GM12878 (cell line): ENCODE data around the gene MAP3K6. TPM values are rescaled to one million over a fixed set of nuclear protein-coding genes. Genes with fewer than 3 reads are reported as not detected.

Source experiments
- ATAC-seq: fragments of 200-7000 bp; cut with Tn5 transposase; 3 replicates; pipeline ENCODE4 v1.9.1; 2020; ENCODE audit warnings: mild to moderate bottlenecking, moderate library complexity
- BruUV-seq: library from RNA; stranded (reverse); fragments of 400-500 nt; replicated peaks from 2 replicates; lab custom pipeline; 2021; lab: Mats Ljungman, UMichigan
- CTCF ChIA-PET: fragments of 300-600 bp; sonication (Branson Sonifier 250); formaldehyde crosslinking; extraction: SDS; loops from one replicate; lab custom pipeline; 2021; ENCODE audit warnings: inconsistent platforms; lab: Yijun Ruan, JAX
- POLR2A ChIA-PET: fragments of 350-600 bp; formaldehyde crosslinking; extraction: SDS; loops from one replicate; lab custom pipeline; 2021; ENCODE audit warnings: inconsistent platforms; lab: Charles Lee
- RAD21 ChIA-PET: fragments of 300-600 bp; sonication (Branson Sonifier 250); formaldehyde crosslinking; loops from one replicate; lab custom pipeline; 2023; ENCODE audit warnings: antibody characterized with exemption; ENCODE audit not compliant: unreplicated experiment; lab: Charles Lee
- SMC1A ChIA-PET: fragments of 300-600 bp; sonication (Branson Sonifier 250); formaldehyde crosslinking; loops from one replicate; lab custom pipeline; 2023; ENCODE audit not compliant: unreplicated experiment, uncharacterized antibody; lab: Charles Lee
- DNase-seq: peaks from one replicate; pipeline ENCODE4 v3.0.0-alpha.2; 2011; ENCODE audit warnings: low read depth, low spot score
- FAIRE-seq: peaks from 3 replicates; lab custom pipeline; 2011; peaks lifted over from hg19 to GRCh38; lab: Jason Lieb, UNC
- H2AFZ ChIP-seq: 2 replicates; pipeline ENCODE4 v1.6.0; 2011; ENCODE audit warnings: low read depth, low read length, control low read depth; ENCODE audit not compliant: control insufficient read depth
- H3K27ac ChIP-seq: 2 replicates; pipeline ENCODE4 v1.5.1; 2011; ENCODE audit warnings: control low read depth; ENCODE audit not compliant: control insufficient read depth, insufficient read depth
- H3K27me3 ChIP-seq, 2 experiments: replicated peaks in 1 of 2; 2 replicates each; pipeline versions ENCODE4 v1.6.0 to v1.6.1; 2011; ENCODE audit warnings: low read length in 1 of 2; ENCODE audit not compliant: control insufficient read depth in 2 of 2, insufficient read depth in 2 of 2
- H3K36me3 ChIP-seq, 2 experiments: 2 replicates each; pipeline ENCODE4 v1.5.1; 2011; ENCODE audit warnings: low read length in 1 of 2; ENCODE audit not compliant: control insufficient read depth in 2 of 2, insufficient read depth in 2 of 2
- H3K4me1 ChIP-seq: 2 replicates; pipeline ENCODE4 v1.6.1; 2011; ENCODE audit warnings: mild to moderate bottlenecking, low read length, moderate library complexity, mixed read lengths; ENCODE audit not compliant: control insufficient read depth, insufficient read depth
- H3K4me2 ChIP-seq: 2 replicates; pipeline ENCODE4 v1.6.0; 2011; ENCODE audit warnings: control low read depth; ENCODE audit not compliant: control insufficient read depth, insufficient read depth
- H3K4me3 ChIP-seq: fragments of 200-600 bp; sonication (generic); 2 replicates; pipeline ENCODE4 v1.5.1; 2016
- H3K79me2 ChIP-seq: 2 replicates; pipeline ENCODE4 v1.6.0; 2011; ENCODE audit warnings: low read length; ENCODE audit not compliant: control insufficient read depth, insufficient read depth
- H3K9ac ChIP-seq: 2 replicates; pipeline ENCODE4 v1.8.0; 2011; ENCODE audit warnings: low read length, control low read depth, mixed read lengths; ENCODE audit not compliant: control insufficient read depth, insufficient read depth
- H3K9me3 ChIP-seq: replicated peaks from 3 replicates; pipeline ENCODE4 v1.5.1; 2011; ENCODE audit warnings: mild to moderate bottlenecking, low read length; ENCODE audit not compliant: control insufficient read depth, insufficient read depth
- H4K20me1 ChIP-seq: 2 replicates; pipeline ENCODE4 v1.6.0; 2011; ENCODE audit not compliant: control insufficient read depth, insufficient read depth
- DPF2 ChIP-seq: fragments of 450-650 bp; IDR thresholded peaks from 2 replicates; pipeline ENCODE4 v1.6.1; 2017; ENCODE audit warnings: mild to moderate bottlenecking
- E2F4 ChIP-seq: IDR thresholded peaks from 2 replicates; pipeline ENCODE4 v1.6.1; 2012; ENCODE audit warnings: low read depth, low read length, improper control_type of control experiment
- ETV6 ChIP-seq, 2 experiments: fragments of 450-650 bp in 1 of 2; IDR thresholded peaks in 1 of 2; conservative IDR thresholded peaks in 1 of 2; 2 replicates each; pipeline ENCODE4 v1.6.1; 2014; ENCODE audit warnings: antibody characterized with exemption in 1 of 2, borderline replicate concordance in 1 of 2, low read depth in 1 of 2, mild to moderate bottlenecking in 1 of 2, moderate library complexity in 1 of 2
- FOXK2 ChIP-seq: fragments of 450-650 bp; IDR thresholded peaks from 2 replicates; pipeline ENCODE4 v1.6.1; 2017; ENCODE audit warnings: mild to moderate bottlenecking, moderate library complexity
- FOXM1 ChIP-seq: IDR thresholded peaks from 2 replicates; pipeline ENCODE4 v1.6.1; 2012; ENCODE audit warnings: low read depth, mild to moderate bottlenecking, inconsistent platforms, low read length, moderate library complexity
- GABPA ChIP-seq: IDR thresholded peaks from 2 replicates; pipeline ENCODE4 v1.6.1; 2014; ENCODE audit warnings: antibody characterized with exemption, low read depth, mild to moderate bottlenecking, inconsistent platforms
- IRF4 ChIP-seq: IDR thresholded peaks from 2 replicates; pipeline ENCODE4 v1.6.1; 2011; ENCODE audit warnings: low read depth, low read length
- POLR2AphosphoS2 ChIP-seq: IDR thresholded peaks from 2 replicates; pipeline ENCODE4 v1.6.1; 2011; ENCODE audit warnings: low read depth, mild to moderate bottlenecking, low read length, improper control_type of control experiment, moderate library complexity
- POLR2AphosphoS5 ChIP-seq: IDR thresholded peaks from 2 replicates; pipeline ENCODE4 v1.6.1; 2011; ENCODE audit warnings: mild to moderate bottlenecking, low read length, inconsistent platforms
- POU2F2 ChIP-seq: IDR thresholded peaks from 3 replicates; pipeline ENCODE4 v1.6.1; 2011; ENCODE audit warnings: low read depth, mild to moderate bottlenecking, low read length, borderline replicate concordance
- RAD51 ChIP-seq: fragments of 450-650 bp; IDR thresholded peaks from 2 replicates; pipeline ENCODE4 v1.6.1; 2016; ENCODE audit warnings: moderate library complexity, mild to moderate bottlenecking, inconsistent platforms
- RCOR1 ChIP-seq: conservative IDR thresholded peaks from 2 replicates; pipeline ENCODE4 v1.6.1; 2012; ENCODE audit warnings: low read depth, low read length, improper control_type of control experiment
- RELA ChIP-seq: fragments of 450-650 bp; IDR thresholded peaks from 2 replicates; pipeline ENCODE4 v1.8.0; 2014; ENCODE audit warnings: borderline replicate concordance; ENCODE audit not compliant: partially characterized antibody
- RUNX3 ChIP-seq: IDR thresholded peaks from 2 replicates; pipeline ENCODE4 v1.6.1; 2012; ENCODE audit warnings: low read length, inconsistent platforms
- TAF1 ChIP-seq: IDR thresholded peaks from 2 replicates; pipeline ENCODE4 v1.6.1; 2011; ENCODE audit warnings: mild to moderate bottlenecking, low read depth, low read length, borderline replicate concordance
- ZNF207 ChIP-seq: fragments of 450-650 bp; IDR thresholded peaks from 2 replicates; pipeline ENCODE4 v1.6.1; 2014; ENCODE audit warnings: antibody characterized with exemption, mild to moderate bottlenecking, borderline replicate concordance
- whole genome bisulfite sequencing: methylation state at CpG from one replicate; pipeline ENCODE4 v1.1.6; 2016; ENCODE audit warnings: low lambda C conversion rate; ENCODE audit not compliant: insufficient replicate concordance, insufficient coverage; ENCODE audit errors: missing lambda C conversion rate; 5-methylcytosine and 5-hydroxymethylcytosine counted together
- in situ Hi-C: fragments of 300-500 bp; cut with MboI; formaldehyde crosslinking; loops from 9 replicates; pipeline ENCODE4 v1.14.3; 2018; ENCODE audit warnings: mixed read lengths
- intact Hi-C: fragments of 100-400 bp; cut with micrococcal nuclease; formaldehyde crosslinking; loops from one replicate; pipeline ENCODE4 v1.14.2; 2022; ENCODE audit not compliant: unreplicated experiment
- polyA plus RNA-seq, 11 experiments: library from polyadenylated mRNA; depleted of rRNA in 4 of 11; unstranded in 6 of 11; stranded (reverse) in 5 of 11; fragments of >200 nt; fragmentation: Nextera tagmentation in 4 of 11; fragmentation: Illumina TruSeq in 1 of 11; extraction: Ambion mirVana in 4 of 11; extraction: Trizol in 1 of 11; gene quantifications; 1 replicate in 1 of 11; 2 replicates in 10 of 11; pipeline versions ENCODE4 v1.2.1 to v1.2.3, GENCODE V29; 2011 to 2016; ENCODE audit warnings: inconsistent platforms in 2 of 11, missing spikeins in 2 of 11, low read depth in 1 of 11
- total RNA-seq, 4 experiments: library from RNA; depleted of rRNA in 3 of 4; stranded (reverse); fragments of >200 nt in 3 of 4; fragmentation: Illumina TruSeq in 1 of 4; extraction: Trizol in 1 of 4; gene quantifications; 2 replicates each; pipeline versions ENCODE4 v1.2.1 to v1.2.3, GENCODE V29; 2013 to 2021

MAP3K6 gene
- total and polyA plus RNA-seq, 10 of the 15 experiments (the other 5 are each of a cell fraction or from before 2014, with no cell fraction given): 0.15 to 3.4 (median 1.2) TPM; not detected in 1

GRCh38 chr1:27368869-27369582 is 2.3 kb upstream of the MAP3K6 start:
- Histone ChIP-seq H3K9me3 (no peaks in the 10 kb centered on the region), H3K4me1 (peaks cover 15% of the 10 kb centered on the region), H3K79me2 (no peaks in the 10 kb centered on the region), H4K20me1 (no peaks in the 10 kb centered on the region; the same call in 1 of the 2 replicates), H3K27me3 (no peaks in the 10 kb centered on the region), H3K4me2 (no peak overlapping the region; the same call in 1 of the 2 replicates), H2AFZ (no peak overlapping the region)
- ATAC-seq (peak; percentile 8), FAIRE-seq (no peak), DNase-seq (no peak)
- ChIA-PET CTCF (interaction anchor here (0.6 to 4.7 kb wide), 8 partner anchors 11 to 131 kb away, joined by 3 to 40 read pairs (median 4); no protein-coding TSS in a partner anchor), POLR2A (interaction anchor here (0.7 kb wide), 1 partner anchor 9 kb away, joined by 5 read pairs; no protein-coding TSS in a partner anchor), SMC1A (no interaction called here)
- intact Hi-C loops: loop anchor here (5.0 kb wide), 1 partner anchor 47 kb away; the partner anchor contains the start of gene TMEM222
- WGBS: 63% methylated on average over 13 of the region's 13 CpGs
- BruUV-seq: no TSS peak
- peak; percentile 55; the same call in 1 of the 2 replicates for TF ChIP-seq DPF2
- TF ChIP-seq POLR2AphosphoS2: no peak
- no peak for TF ChIP-seq RCOR1
- TF ChIP-seq FOXK2: no peak
- TF ChIP-seq RELA: peak; percentile 16
- no peak for TF ChIP-seq ETV6 (conservative IDR thresholded peaks at IDR 0.05 in 1 of 2, IDR thresholded peaks at IDR 0.05 in 1 of 2; ENCODE audit: borderline replicate concordance in 1 of 2, low read depth in 1 of 2)
- TF ChIP-seq RAD51: no peak
- no peak for TF ChIP-seq POLR2AphosphoS5
- no peak for TF ChIP-seq FOXM1
- no peak for TF ChIP-seq GABPA
- no peak for TF ChIP-seq ZNF207
- TF ChIP-seq IRF4: no peak
- TF ChIP-seq TAF1: no peak
- TF ChIP-seq RUNX3: peak; percentile 12; the same call in 1 of the 2 replicates
- TF ChIP-seq E2F4: no peak
- TF ChIP-seq POU2F2: no peak
- TF ChIP-seq, all 136 proteins: peak for 3
- no peak overlapping the region for H3K9ac ChIP-seq
- H3K4me3 ChIP-seq: no peak overlapping the region
- H3K36me3 ChIP-seq: no peaks in the 10 kb centered on the region
- no peak overlapping the region for H3K27ac ChIP-seq
- RAD21 ChIA-PET: interaction anchor here (0.7 to 0.8 kb wide), 2 partner anchors 9 to 18 kb away, joined by 3 read pairs; no protein-coding TSS in a partner anchor
- in situ Hi-C loops: no loop called here
